Vagina (tissue), 2 donors: ENCODE results near the gene HHIPL2.

Source experiments
- CTCF ChIP-seq, 3 experiments: fragments of 450-650 bp in 2 of 3; fragments of 200-600 bp in 1 of 3; sonication (generic) in 1 of 3; IDR thresholded peaks; one replicate each; pipeline ENCODE4 v1.5.1; 2017 to 2019; ENCODE audit warnings: antibody characterized with exemption in 3 of 3, mild to moderate bottlenecking in 2 of 3, moderate library complexity in 2 of 3
- POLR2A ChIP-seq, 2 donors: fragments of 450-650 bp; IDR thresholded peaks; one replicate each; pipeline ENCODE4 v1.6.1; 2017; ENCODE audit warnings: antibody characterized with exemption in 2 of 2, mild to moderate bottlenecking in 2 of 2, moderate library complexity in 2 of 2
- POLR2AphosphoS5 ChIP-seq, 2 donors: sonication (generic); formaldehyde crosslinking; IDR thresholded peaks; one replicate each; pipeline ENCODE4 v1.9.0; 2017; ENCODE audit warnings: antibody characterized with exemption in 2 of 2, mild to moderate bottlenecking in 2 of 2, low read depth in 1 of 2; ENCODE audit not compliant: insufficient read depth in 1 of 2

GRCh38 chr1:222540598-222540995 lies 7.3 kb downstream of the HHIPL2 start:
- TF ChIP-seq CTCF (IDR thresholded peaks at IDR 0.05) = no peak
- TF ChIP-seq POLR2A (IDR thresholded peaks at IDR 0.05) = no peak
- no peak for TF ChIP-seq POLR2AphosphoS5 (IDR thresholded peaks at IDR 0.05; ENCODE audit: insufficient read depth in 1 of 2, low read depth in 1 of 2)
